H1 (cell line): ENCODE data around the gene PPP4R4. TPM values are rescaled to one million over a fixed set of nuclear protein-coding genes. Genes with fewer than 3 reads are reported as not detected.

ENCODE experiments used
- CTCF ChIA-PET: fragments of 300-600 bp; sonication (Branson Sonifier 250); formaldehyde crosslinking; loops from one replicate; lab custom pipeline; 2021; ENCODE audit not compliant: partially characterized antibody; lab: Charles Lee
- POLR2A ChIA-PET: fragments of 300-600 bp; sonication (Branson Sonifier 250); formaldehyde crosslinking; loops from one replicate; lab custom pipeline; 2021; ENCODE audit warnings: inconsistent platforms; ENCODE audit not compliant: partially characterized antibody; lab: Charles Lee
- DNase-seq, 2 experiments: peaks; one replicate each; pipeline versions ENCODE4 v3.0.0 to v3.0.0-alpha.2; 2010 to 2022; ENCODE audit warnings: low spot score in 2 of 2, low read depth in 1 of 2, mixed read lengths in 1 of 2
- FAIRE-seq: peaks from 2 replicates; lab custom pipeline; 2011; peaks lifted over from hg19 to GRCh38; lab: Jason Lieb, UNC
- H2AFZ ChIP-seq: 2 replicates; pipeline ENCODE4 v1.8.1; 2012; ENCODE audit warnings: low read length, inconsistent platforms
- H2AK5ac ChIP-seq: 2 replicates; pipeline ENCODE4 v1.6.1; 2013; ENCODE audit warnings: low read depth, low read length
- H2BK120ac ChIP-seq: replicated peaks from 2 replicates; pipeline ENCODE3; 2013; ENCODE audit warnings: low read depth, low read length, inconsistent platforms
- H2BK12ac ChIP-seq: 2 replicates; pipeline ENCODE4 v1.6.1; 2013; ENCODE audit warnings: low read depth, low read length
- H2BK15ac ChIP-seq: 2 replicates; pipeline ENCODE4 v1.6.1; 2013; ENCODE audit warnings: low read length
- H2BK20ac ChIP-seq: 2 replicates; pipeline ENCODE4 v1.6.1; 2013; ENCODE audit warnings: low read length
- H2BK5ac ChIP-seq: 2 replicates; pipeline ENCODE4 v1.6.1; 2013; ENCODE audit warnings: low read depth, low read length
- H3K14ac ChIP-seq: 2 replicates; pipeline ENCODE4 v1.6.1; 2013; ENCODE audit warnings: inconsistent platforms; ENCODE audit not compliant: insufficient read length
- H3K18ac ChIP-seq: 2 replicates; pipeline ENCODE4 v1.6.1; 2013; ENCODE audit warnings: low read length; ENCODE audit errors: extremely low read depth
- H3K23ac ChIP-seq: 2 replicates; pipeline ENCODE4 v1.6.1; 2013; ENCODE audit warnings: inconsistent platforms; ENCODE audit not compliant: insufficient read length
- H3K23me2 ChIP-seq: 2 replicates; pipeline ENCODE4 v1.6.1; 2013; ENCODE audit warnings: low read depth, low read length
- H3K27ac ChIP-seq: 2 replicates; pipeline ENCODE4 v1.6.1; 2011; ENCODE audit warnings: low read depth, low read length, inconsistent platforms
- H3K27me3 ChIP-seq, 4 experiments: replicated peaks in 1 of 4; 1 replicate in 1 of 4; 2 replicates in 3 of 4; pipeline versions ENCODE4 v1.6.1 to v1.8.1; 2011 to 2013; ENCODE audit warnings: low read length in 3 of 4, mild to moderate bottlenecking in 3 of 4, inconsistent platforms in 2 of 4, mixed read lengths in 2 of 4, moderate library complexity in 1 of 4; ENCODE audit not compliant: control insufficient read depth in 3 of 4, insufficient read depth in 3 of 4; ENCODE audit errors: extremely low read depth in 1 of 4
- H3K36me3 ChIP-seq, 4 experiments: 2 replicates each; pipeline versions ENCODE4 v1.6.1 to v1.8.1; 2011 to 2013; ENCODE audit warnings: mild to moderate bottlenecking in 4 of 4, low read length in 3 of 4, moderate library complexity in 2 of 4, control low read depth in 1 of 4, inconsistent platforms in 1 of 4; ENCODE audit not compliant: insufficient read depth in 4 of 4, control insufficient read depth in 2 of 4
- H3K4ac ChIP-seq: replicated peaks from 2 replicates; pipeline ENCODE3; 2013; ENCODE audit warnings: low read length, low read depth, mixed read lengths, inconsistent platforms; ENCODE audit not compliant: insufficient read length
- H3K4me1 ChIP-seq, 4 experiments: replicated peaks in 1 of 4; 1 replicate in 1 of 4; 2 replicates in 3 of 4; pipeline versions ENCODE4 v1.6.1 to v1.8.1; 2011 to 2013; ENCODE audit warnings: low read length in 3 of 4, inconsistent platforms in 2 of 4, mixed read lengths in 1 of 4; ENCODE audit not compliant: insufficient read depth in 4 of 4, control insufficient read depth in 3 of 4
- H3K4me2 ChIP-seq, 2 experiments: 2 replicates each; pipeline versions ENCODE4 v1.6.1 to v1.8.1; 2011 to 2013; ENCODE audit warnings: low read depth in 2 of 2, low read length in 2 of 2, control low read depth in 1 of 2, inconsistent platforms in 1 of 2, mild to moderate bottlenecking in 1 of 2; ENCODE audit not compliant: insufficient read depth in 1 of 2
- H3K4me3 ChIP-seq, 4 experiments: fragments of 200-600, 300-600 bp in 1 of 4; sonication (generic), shearing (Covaris generic), sonication (Bioruptor Twin) in 1 of 4; 2 replicates each; pipeline versions ENCODE4 v1.5.1 to v1.8.1; 2011 to 2016; ENCODE audit warnings: low read length in 4 of 4, low read depth in 3 of 4, control low read depth in 2 of 4, inconsistent platforms in 2 of 4, mild to moderate bottlenecking in 2 of 4, mixed read lengths in 1 of 4, moderate library complexity in 1 of 4; ENCODE audit not compliant: insufficient read depth in 2 of 4; ENCODE audit errors: extremely low read depth in 1 of 4
- H3K56ac ChIP-seq: replicated peaks from 2 replicates; pipeline ENCODE3; 2013; ENCODE audit warnings: low read depth, mild to moderate bottlenecking, mixed read lengths, low read length, inconsistent platforms; ENCODE audit not compliant: insufficient read length
- H3K79me1 ChIP-seq: 2 replicates; pipeline ENCODE4 v1.6.1; 2013; ENCODE audit warnings: low read depth, low read length, control low read depth
- H3K79me2 ChIP-seq, 2 experiments: 2 replicates each; pipeline versions ENCODE4 v1.6.1 to v1.8.1; 2012 to 2013; ENCODE audit warnings: low read length in 2 of 2, mild to moderate bottlenecking in 2 of 2, inconsistent platforms in 1 of 2; ENCODE audit not compliant: insufficient read depth in 2 of 2, control insufficient read depth in 1 of 2
- H3K9ac ChIP-seq, 4 experiments: replicated peaks in 1 of 4; 1 replicate in 1 of 4; 2 replicates in 3 of 4; pipeline versions ENCODE4 v1.6.1 to v1.8.1; 2011 to 2013; ENCODE audit warnings: low read depth in 3 of 4, low read length in 3 of 4, control low read depth in 2 of 4, mild to moderate bottlenecking in 2 of 4, moderate library complexity in 2 of 4, inconsistent platforms in 1 of 4; ENCODE audit errors: extremely low read depth in 1 of 4
- H3K9me3 ChIP-seq, 2 experiments: 2 replicates each; pipeline versions ENCODE4 v1.6.1 to v1.8.1; 2012 to 2013; ENCODE audit warnings: mild to moderate bottlenecking in 2 of 2, moderate library complexity in 2 of 2, control low read depth in 1 of 2, inconsistent platforms in 1 of 2, low read depth in 1 of 2, low read length in 1 of 2, mixed read lengths in 1 of 2; ENCODE audit not compliant: insufficient read depth in 2 of 2
- H4K20me1 ChIP-seq, 2 experiments: replicated peaks in 1 of 2; 2 replicates each; pipeline versions ENCODE3 to v1.8.1; 2011 to 2013; ENCODE audit warnings: inconsistent platforms in 2 of 2, low read length in 2 of 2, mild to moderate bottlenecking in 1 of 2; ENCODE audit not compliant: insufficient read depth in 2 of 2, control insufficient read depth in 1 of 2
- H4K5ac ChIP-seq: 2 replicates; pipeline ENCODE4 v1.6.1; 2013; ENCODE audit warnings: low read length, low read depth, mixed read lengths, inconsistent platforms; ENCODE audit not compliant: insufficient read length
- H4K8ac ChIP-seq: 2 replicates; pipeline ENCODE4 v1.8.0; 2013; ENCODE audit warnings: mild to moderate bottlenecking, moderate library complexity, low read length, inconsistent platforms; ENCODE audit not compliant: insufficient read depth; ENCODE audit errors: extremely low read depth
- H4K91ac ChIP-seq: replicated peaks from 2 replicates; pipeline ENCODE3; 2013; ENCODE audit warnings: low read length, mixed read lengths, inconsistent platforms; ENCODE audit not compliant: insufficient read length
- ATF3 ChIP-seq: IDR thresholded peaks from 2 replicates; pipeline ENCODE4 v1.6.1; 2011; ENCODE audit warnings: low read depth, mild to moderate bottlenecking, low read length; ENCODE audit not compliant: insufficient read depth
- BCL11A ChIP-seq, 2 experiments: IDR thresholded peaks; one replicate each; pipeline ENCODE4 v1.6.1; 2011; ENCODE audit warnings: low read depth in 2 of 2, low read length in 2 of 2, mild to moderate bottlenecking in 2 of 2
- CEBPB ChIP-seq: IDR thresholded peaks from 2 replicates; pipeline ENCODE4 v1.6.1; 2012; ENCODE audit warnings: low read depth, low read length
- CREB1 ChIP-seq: IDR thresholded peaks from 2 replicates; pipeline ENCODE4 v1.6.1; 2012; ENCODE audit warnings: inconsistent platforms
- CTBP2 ChIP-seq: IDR thresholded peaks from 2 replicates; pipeline ENCODE4 v1.7.0; 2011; ENCODE audit warnings: borderline replicate concordance, mild to moderate bottlenecking, moderate library complexity, mixed read lengths, low read length; ENCODE audit not compliant: insufficient read depth, insufficient read length
- EZH2 ChIP-seq: fragments of 200-600 bp; sonication (generic); IDR thresholded peaks from 2 replicates; pipeline ENCODE4 v1.7.1; 2012; ENCODE audit warnings: low read depth, mild to moderate bottlenecking, moderate library complexity, low read length, inconsistent platforms; ENCODE audit not compliant: severe bottlenecking
- GABPA ChIP-seq: IDR thresholded peaks from 2 replicates; pipeline ENCODE4 v1.6.1; 2011; ENCODE audit warnings: mild to moderate bottlenecking, low read length, moderate library complexity, borderline replicate concordance; ENCODE audit not compliant: insufficient read depth
- JUND ChIP-seq: IDR thresholded peaks from 2 replicates; pipeline ENCODE4 v1.6.1; 2011; ENCODE audit warnings: mild to moderate bottlenecking, improper control_type of control experiment, low read length
- KDM4A ChIP-seq: IDR thresholded peaks from one replicate; pipeline ENCODE4 v1.7.1; 2012; ENCODE audit warnings: low read depth, mild to moderate bottlenecking, moderate library complexity, low read length, inconsistent platforms; ENCODE audit not compliant: severe bottlenecking
- NRF1 ChIP-seq: IDR thresholded peaks from 2 replicates; pipeline ENCODE4 v1.6.1; 2011; ENCODE audit warnings: mild to moderate bottlenecking, low read depth, low read length, improper control_type of control experiment
- SAP30 ChIP-seq: fragments of 300-600 bp; sonication (generic); IDR thresholded peaks from 2 replicates; pipeline ENCODE4 v1.7.1; 2012; ENCODE audit warnings: low read length, moderate library complexity, mild to moderate bottlenecking, inconsistent platforms; ENCODE audit not compliant: insufficient read depth, insufficient replicate concordance
- SP1 ChIP-seq: IDR thresholded peaks from 2 replicates; pipeline ENCODE4 v1.6.1; 2011; ENCODE audit warnings: low read depth, low read length
- WGBS, 2 experiments: shearing (Covaris generic) in 1 of 2; methylation state at CpG; one replicate each; pipeline versions ENCODE4 v1.1.6 to v1.1.7; 2013 to 2015; ENCODE audit warnings: low lambda C conversion rate in 2 of 2, mixed read lengths in 2 of 2, inconsistent platforms in 1 of 2, low coverage in 1 of 2, missing lambda C conversion rate in 1 of 2; ENCODE audit not compliant: insufficient replicate concordance in 2 of 2, insufficient coverage in 1 of 2, insufficient read length in 1 of 2; ENCODE audit errors: extremely low coverage in 1 of 2, missing lambda C conversion rate in 1 of 2; 5-methylcytosine and 5-hydroxymethylcytosine counted together
- polyA plus RNA-seq, 7 experiments: library from polyadenylated mRNA; depleted of rRNA in 3 of 7; stranded (reverse) in 5 of 7; unstranded in 2 of 7; fragments of >200 nt in 5 of 7; fragments of 200-250 nt in 2 of 7; gene quantifications; 1 replicate in 5 of 7; 2 replicates in 1 of 7; 4 replicates in 1 of 7; pipeline versions ENCODE4 v1.2.1 to v1.2.3, GENCODE V29; 2011 to 2013; ENCODE audit warnings: missing spikeins in 2 of 7, mixed read lengths in 2 of 7
- total RNA-seq: library from RNA; stranded (reverse); fragmentation: NEBNext Ultra II Directional; extraction: Animal tissue kit (Norgen Biotek cat#: 25700); gene quantifications from 2 replicates; pipeline ENCODE4 v1.2.1, GENCODE V29; 2021

PPP4R4 gene
- total and polyA plus RNA-seq, 2 of the 8 experiments (the other 6 are each of a cell fraction or from before 2014, with no cell fraction given): 3.3 to 9.6 TPM

DNA sequence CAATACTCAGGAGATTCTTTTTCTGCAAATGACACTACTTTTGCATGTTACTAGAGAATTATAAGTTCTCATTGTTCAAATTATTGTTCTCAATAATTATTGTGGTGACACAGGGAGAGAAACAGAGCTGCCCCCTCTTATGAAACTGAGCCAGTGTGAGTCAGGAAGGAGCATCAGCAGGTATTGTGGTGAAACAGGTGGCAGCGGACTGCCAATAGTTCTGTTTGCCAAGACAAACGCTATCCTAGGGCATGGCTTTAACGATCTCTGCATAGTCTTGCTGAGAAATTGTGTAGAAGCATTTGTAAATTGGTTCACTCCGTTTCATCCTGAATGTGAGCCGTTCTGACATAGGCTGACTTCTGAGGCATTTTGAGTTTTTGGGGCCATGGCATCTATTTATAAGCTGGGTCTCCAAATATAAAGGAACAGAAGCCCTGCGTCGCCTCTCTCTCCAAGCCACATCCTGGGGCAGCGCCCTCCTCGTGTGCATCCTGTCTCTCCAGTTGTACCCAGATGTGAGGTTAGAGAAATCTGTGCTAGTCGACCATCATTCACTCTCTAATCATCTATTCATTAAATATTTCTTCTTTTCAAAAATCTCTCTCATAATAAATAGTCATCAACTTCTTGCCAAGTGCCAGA, 15.8 kb upstream of the PPP4R4 start:
- Histone ChIP-seq H3K4ac (no peak overlapping the region), H3K56ac (no peak overlapping the region), H3K4me2 (no peak overlapping the region), H2BK5ac (no peak overlapping the region), H3K9ac (no peak overlapping the region), H3K27ac (no peak overlapping the region), H3K36me3 (no peaks in the 10 kb centered on the region), H4K5ac (no peak overlapping the region), H3K79me1 (no peaks in the 10 kb centered on the region), H3K23me2 (no peaks in the 10 kb centered on the region), H3K14ac (no peak overlapping the region), H3K9me3 (peaks cover 7 to 12% of the 10 kb centered on the region in 2 experiments; a peak in 3 of 4 replicates), H2BK20ac (no peak overlapping the region), H4K8ac (no peak overlapping the region), H3K18ac (no peak overlapping the region), H3K79me2 (no peaks in the 10 kb centered on the region), H4K91ac (no peak overlapping the region), H3K23ac (no peak overlapping the region), H2BK12ac (no peak overlapping the region), H2BK120ac (no peak overlapping the region), H3K4me1 (no peaks in the 10 kb centered on the region), H2BK15ac (no peak overlapping the region), H2AK5ac (no peak overlapping the region), H3K4me3 (no peak overlapping the region), H3K27me3 (no peaks in the 10 kb centered on the region), H4K20me1 (no peaks in the 10 kb centered on the region), H2AFZ (no peak overlapping the region)
- POLR2A ChIA-PET: no interaction called here
- 86% methylated on average over 10 of the region's 10 CpGs; no CpG with 5 or more reads in 1 of the 2 experiments for WGBS, 2 experiments
- no peak for DNase-seq
- FAIRE-seq: no peak
- CTCF ChIA-PET: interaction anchor here (1.2 to 1.6 kb wide), 2 partner anchors 10 to 22 kb away, joined by 3 to 6 read pairs; no protein-coding TSS in a partner anchor
- TF ChIP-seq SP1: no peak
- no peak for TF ChIP-seq EZH2
- no peak for TF ChIP-seq GABPA
- no peak for TF ChIP-seq NRF1
- TF ChIP-seq KDM4A: no peak
- no peak for TF ChIP-seq CTBP2
- no peak for TF ChIP-seq SAP30
- no peak for TF ChIP-seq JUND
- TF ChIP-seq CREB1: no peak
- no peak for TF ChIP-seq ATF3
- TF ChIP-seq CEBPB: no peak
- TF ChIP-seq BCL11A (IDR thresholded peaks at IDR 0.05; ENCODE audit: low read depth in 2 of 2, low read length in 2 of 2): no peak
